T1000 (cell line): ENCODE data around the gene HPCAL1.
"Not testable (repeated sequence)": the region's sequence is repeated elsewhere in the genome, so short reads cannot be mapped to it uniquely, and the experiment has no call there.

ENCODE experiments used
- DNase-seq: peaks from one replicate; lab custom pipeline; 2025; ENCODE audit warnings: mixed read lengths; lab: John Stamatoyannopoulos, UW

Gene HPCAL1

GRCh38 chr2:10442469-10443126 lies 139.9 kb downstream of the HPCAL1 start:
- DNase-seq: not testable (repeated sequence)

GRCh38 chr2:10444463-10444862 lies 141.8 kb downstream of the HPCAL1 start:
- no peak for DNase-seq

GRCh38 chr2:10446631-10447030 lies 143.9 kb downstream of the HPCAL1 start:
- no peak for DNase-seq

GRCh38 chr2:10447300-10447894 lies 144.7 kb downstream of the HPCAL1 start:
- DNase-seq: no peak

GRCh38 chr2:10447895-10448575 lies 145.3 kb downstream of the HPCAL1 start, which contains the start of gene ODC1:
TSS of gene ODC1 (minus strand) at chr2:10448327. CDS start at chr2:10445032, 3,295 bp downstream.
- peak; percentile 97 for DNase-seq

- DNase-seq: no peak
Observed at GRCh38 chr2:10448576-10449485, 146.1 kb downstream of the HPCAL1 start.

GRCh38 chr2:10449486-10449831 lies 146.8 kb downstream of the HPCAL1 start:
- no peak for DNase-seq

- no peak for DNase-seq
Observed at GRCh38 chr2:10449838-10450691, 147.4 kb downstream of the HPCAL1 start.

- DNase-seq: no peak
Observed at GRCh38 chr2:10451819-10452218, 149.1 kb downstream of the HPCAL1 start.

GRCh38 chr2:10452312-10452711 lies 149.6 kb downstream of the HPCAL1 start:
- peak; percentile 92 for DNase-seq

GRCh38 chr2:10452956-10453904 lies 150.5 kb downstream of the HPCAL1 start:
- DNase-seq: no peak

- no peak for DNase-seq
Observed at GRCh38 chr2:10453905-10454298, 151.2 kb downstream of the HPCAL1 start.

GRCh38 chr2:10454505-10454904 lies 151.8 kb downstream of the HPCAL1 start:
- DNase-seq: no peak

GRCh38 chr2:10457195-10457594 lies 154.5 kb downstream of the HPCAL1 start:
- DNase-seq: not testable (repeated sequence)

GRCh38 chr2:10457846-10458598 lies 155.3 kb downstream of the HPCAL1 start:
- DNase-seq: no peak

- no peak for DNase-seq
Observed at GRCh38 chr2:10460366-10460796, 157.7 kb downstream of the HPCAL1 start.

GRCh38 chr2:10462178-10463083 lies 159.7 kb downstream of the HPCAL1 start:
- no peak for DNase-seq

- no peak for DNase-seq
Observed at GRCh38 chr2:10465910-10466309, 163.2 kb downstream of the HPCAL1 start.
